Endodermal cell (in vitro differentiated cells): ENCODE measurements around the gene GYPA. TPM values are rescaled to one million over a fixed set of nuclear protein-coding genes. Genes with fewer than 3 reads are reported as not detected.
"Not testable (repeated sequence)": the region's sequence is repeated elsewhere in the genome, so short reads cannot be mapped to it uniquely, and the experiment has no call there.

Experiments
- DNase-seq: peaks from one replicate; pipeline ENCODE4 v3.0.0-alpha.2; 2017
- H3K27ac ChIP-seq: 2 replicates; pipeline ENCODE4 v1.5.1; 2013; ENCODE audit warnings: mild to moderate bottlenecking, low read depth, low read length, moderate library complexity
- H3K27me3 ChIP-seq: 2 replicates; pipeline ENCODE4 v1.6.1; 2013; ENCODE audit warnings: mild to moderate bottlenecking, low read length, moderate library complexity; ENCODE audit not compliant: insufficient read depth, control insufficient read depth, poor library complexity, severe bottlenecking
- H3K36me3 ChIP-seq: 2 replicates; pipeline ENCODE4 v1.7.0; 2013; ENCODE audit warnings: mild to moderate bottlenecking, low read length, moderate library complexity; ENCODE audit not compliant: control insufficient read depth, insufficient read depth
- H3K4me1 ChIP-seq: one replicate; pipeline ENCODE4 v1.7.0; 2013; ENCODE audit warnings: low read length; ENCODE audit not compliant: control insufficient read depth, insufficient read depth
- H3K4me3 ChIP-seq: 2 replicates; pipeline ENCODE4 v1.5.1; 2013; ENCODE audit warnings: mild to moderate bottlenecking, low read length, moderate library complexity
- H3K9ac ChIP-seq: 2 replicates; pipeline ENCODE4 v1.6.1; 2013; ENCODE audit warnings: mild to moderate bottlenecking, low read length, moderate library complexity; ENCODE audit not compliant: poor library complexity, severe bottlenecking; ENCODE audit errors: extremely low read depth
- H3K9me3 ChIP-seq: 2 replicates; pipeline ENCODE4 v1.6.1; 2013; ENCODE audit warnings: mild to moderate bottlenecking, low read length, moderate library complexity; ENCODE audit not compliant: control insufficient read depth
- H3K27ac Mint-ChIP-seq: 2 replicates; pipeline ENCODE4 v1.8.0; 2020; ENCODE audit warnings: mixed read lengths
- H3K27me3 Mint-ChIP-seq: 2 replicates; pipeline ENCODE4 v1.8.0; 2021; ENCODE audit warnings: mild to moderate bottlenecking, mixed read lengths; ENCODE audit not compliant: insufficient read depth
- H3K36me3 Mint-ChIP-seq: 2 replicates; pipeline ENCODE4 v1.8.0; 2020; ENCODE audit warnings: low read depth, mixed read lengths
- H3K4me1 Mint-ChIP-seq: 2 replicates; pipeline ENCODE4 v1.8.0; 2020; ENCODE audit warnings: mixed read lengths
- H3K4me3 Mint-ChIP-seq: 2 replicates; pipeline ENCODE4 v1.8.0; 2020; ENCODE audit warnings: mild to moderate bottlenecking, moderate library complexity, mixed read lengths
- H3K9me3 Mint-ChIP-seq: 2 replicates; pipeline ENCODE4 v1.8.0; 2020; ENCODE audit warnings: mild to moderate bottlenecking, mixed read lengths
- WGBS, 2 experiments: methylation state at CpG; one replicate each; pipeline versions ENCODE4 v1.1.5 to v1.1.7; 2013; ENCODE audit warnings: missing lambda C conversion rate in 2 of 2, mixed read lengths in 1 of 2; ENCODE audit not compliant: insufficient coverage in 1 of 2, insufficient read length in 1 of 2; 5-methylcytosine and 5-hydroxymethylcytosine counted together
- total RNA-seq, 2 donors: library from RNA; stranded (reverse); fragmentation: NEBNext Ultra II Directional in 1 of 2; extraction: Animal tissue kit (Norgen Biotek cat#: 25700) in 1 of 2; gene quantifications; 2 replicates in 1 of 2; 3 replicates in 1 of 2; pipeline ENCODE4 v1.2.1, GENCODE V29; 2021
- TF ChIP-seq, protein P1 (sequence below): fragments of 200-600 bp; sonication (generic); conservative IDR thresholded peaks from 2 replicates; pipeline ENCODE4 v1.5.0; 2021; ENCODE audit warnings: antibody characterized with exemption, mild to moderate bottlenecking

GYPA gene
- total RNA-seq, 2 donors from 2014 or later = 0.58 TPM; not detected in 1

DNA sequence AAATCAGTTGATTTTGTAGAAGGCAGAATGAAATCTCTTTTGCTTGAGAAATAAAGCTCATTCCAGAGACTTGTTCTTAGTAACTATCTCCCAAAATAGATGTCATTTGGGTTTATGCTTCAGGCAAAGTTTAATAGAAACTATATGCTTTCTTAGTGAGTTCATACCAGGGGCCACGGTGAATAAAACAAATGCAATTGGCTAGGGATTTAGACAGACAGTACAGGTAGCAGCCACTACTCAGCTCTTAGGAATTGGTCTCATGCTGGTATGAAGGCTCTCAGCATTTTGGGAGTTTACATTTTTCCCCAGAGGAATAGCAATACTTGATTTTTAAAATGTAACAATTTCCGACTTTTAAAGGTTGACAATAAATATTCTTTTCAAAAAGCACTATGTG, 27.0 kb downstream of the GYPA start:
- H3K27ac ChIP-seq = no peak overlapping the region
- TF ChIP-seq, protein P1, sequence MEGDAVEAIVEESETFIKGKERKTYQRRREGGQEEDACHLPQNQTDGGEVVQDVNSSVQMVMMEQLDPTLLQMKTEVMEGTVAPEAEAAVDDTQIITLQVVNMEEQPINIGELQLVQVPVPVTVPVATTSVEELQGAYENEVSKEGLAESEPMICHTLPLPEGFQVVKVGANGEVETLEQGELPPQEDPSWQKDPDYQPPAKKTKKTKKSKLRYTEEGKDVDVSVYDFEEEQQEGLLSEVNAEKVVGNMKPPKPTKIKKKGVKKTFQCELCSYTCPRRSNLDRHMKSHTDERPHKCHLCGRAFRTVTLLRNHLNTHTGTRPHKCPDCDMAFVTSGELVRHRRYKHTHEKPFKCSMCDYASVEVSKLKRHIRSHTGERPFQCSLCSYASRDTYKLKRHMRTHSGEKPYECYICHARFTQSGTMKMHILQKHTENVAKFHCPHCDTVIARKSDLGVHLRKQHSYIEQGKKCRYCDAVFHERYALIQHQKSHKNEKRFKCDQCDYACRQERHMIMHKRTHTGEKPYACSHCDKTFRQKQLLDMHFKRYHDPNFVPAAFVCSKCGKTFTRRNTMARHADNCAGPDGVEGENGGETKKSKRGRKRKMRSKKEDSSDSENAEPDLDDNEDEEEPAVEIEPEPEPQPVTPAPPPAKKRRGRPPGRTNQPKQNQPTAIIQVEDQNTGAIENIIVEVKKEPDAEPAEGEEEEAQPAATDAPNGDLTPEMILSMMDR = no peak

DNA sequence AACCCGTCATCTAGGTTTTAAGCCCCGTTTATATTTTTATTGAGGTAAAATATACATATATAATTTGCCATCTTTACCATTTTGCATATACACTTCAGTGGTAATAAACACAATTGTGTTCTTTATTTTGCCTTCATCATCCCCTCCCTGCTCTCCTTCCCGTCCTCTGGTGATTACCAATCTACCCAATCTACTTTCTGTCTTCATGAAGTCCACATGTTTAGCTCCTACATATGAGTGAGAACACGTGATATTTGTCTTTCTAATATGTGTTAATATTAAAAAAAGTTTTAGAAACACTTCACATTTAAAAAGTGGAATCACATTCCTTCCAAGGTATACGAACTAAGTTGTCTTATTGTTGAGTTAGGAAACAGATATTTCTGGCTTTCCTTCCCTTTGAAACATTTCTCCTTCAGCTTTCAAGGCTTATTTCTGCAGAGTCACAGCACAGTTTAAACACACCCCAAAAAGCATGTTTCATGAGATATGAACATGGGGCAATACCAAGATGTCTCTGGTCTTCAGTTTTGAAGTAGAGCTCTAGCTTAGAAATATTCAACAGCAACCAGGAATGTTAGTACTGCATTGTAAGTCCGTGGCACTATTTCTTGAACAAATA, 35.9 kb downstream of the GYPA start:
- H3K4me1 ChIP-seq = no peaks in the 10 kb centered on the region
- no peak for DNase-seq
- no peaks in the 10 kb centered on the region for H3K9me3 ChIP-seq
- H3K4me1 Mint-ChIP-seq = no peaks in the 10 kb centered on the region
- TF ChIP-seq, protein P1 = no peak
- H3K9ac ChIP-seq = no peak overlapping the region
- H3K36me3 Mint-ChIP-seq = no peaks in the 10 kb centered on the region
- no peak overlapping the region for H3K4me3 Mint-ChIP-seq
- no peak overlapping the region for H3K27ac Mint-ChIP-seq
- H3K4me3 ChIP-seq = no peak overlapping the region
- H3K27me3 ChIP-seq = no peaks in the 10 kb centered on the region
- 90 to 100% methylated on average over 2 to 4 of the region's 6 CpGs for WGBS, 2 experiments
- no peak overlapping the region for H3K27ac ChIP-seq
- no peaks in the 10 kb centered on the region for H3K36me3 ChIP-seq
- H3K27me3 Mint-ChIP-seq = no peaks in the 10 kb centered on the region
- no peaks in the 10 kb centered on the region for H3K9me3 Mint-ChIP-seq

More for the DNA sequence above, 27.0 kb downstream of the GYPA start:
- 85 to 100% methylated on average over 1 to 2 of the region's 2 CpGs for WGBS, 2 experiments
- H3K27me3 Mint-ChIP-seq = no peaks in the 10 kb centered on the region
- Histone ChIP-seq H3K27me3 (no peaks in the 10 kb centered on the region), H3K4me1 (no peaks in the 10 kb centered on the region), H3K36me3 (no peaks in the 10 kb centered on the region), H3K9me3 (no peaks in the 10 kb centered on the region), H3K4me3 (no peak overlapping the region), H3K9ac (no peak overlapping the region)
- no peaks in the 10 kb centered on the region for H3K36me3 Mint-ChIP-seq
- no peaks in the 10 kb centered on the region for H3K9me3 Mint-ChIP-seq
- H3K4me1 Mint-ChIP-seq = peaks cover 3% of the 10 kb centered on the region
- DNase-seq = no peak
- H3K27ac Mint-ChIP-seq = no peak overlapping the region
- no peak overlapping the region for H3K4me3 Mint-ChIP-seq

DNA sequence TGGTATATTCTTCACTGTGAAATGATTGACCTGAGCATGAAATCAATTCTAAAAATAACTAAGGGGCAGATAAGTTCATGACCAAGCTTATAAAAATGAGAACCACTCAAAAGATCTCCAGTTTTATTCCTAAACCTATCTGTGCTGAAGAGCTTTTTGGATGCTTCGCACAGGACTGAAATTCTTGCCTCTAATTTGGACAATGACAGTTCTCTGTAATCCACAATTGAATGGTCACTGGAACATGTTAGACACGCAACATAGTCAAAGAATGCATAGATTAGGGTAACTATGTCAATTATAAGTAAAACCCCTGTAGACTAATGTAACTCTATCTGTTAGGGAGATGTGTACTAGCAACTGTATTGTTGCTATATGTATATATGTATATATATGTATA, 42.7 kb downstream of the GYPA start:
- not testable (repeated sequence) for H3K9me3 Mint-ChIP-seq, H3K27me3 Mint-ChIP-seq, H3K27ac Mint-ChIP-seq, H3K36me3 Mint-ChIP-seq, H3K9ac ChIP-seq, H3K4me1 ChIP-seq, H3K4me1 Mint-ChIP-seq, H3K27me3 ChIP-seq, DNase-seq, H3K9me3 ChIP-seq, H3K4me3 Mint-ChIP-seq, H3K4me3 ChIP-seq, H3K36me3 ChIP-seq, H3K27ac ChIP-seq
- 93 to 100% methylated on average over 1 of the region's 2 CpGs for WGBS, 2 experiments

DNA sequence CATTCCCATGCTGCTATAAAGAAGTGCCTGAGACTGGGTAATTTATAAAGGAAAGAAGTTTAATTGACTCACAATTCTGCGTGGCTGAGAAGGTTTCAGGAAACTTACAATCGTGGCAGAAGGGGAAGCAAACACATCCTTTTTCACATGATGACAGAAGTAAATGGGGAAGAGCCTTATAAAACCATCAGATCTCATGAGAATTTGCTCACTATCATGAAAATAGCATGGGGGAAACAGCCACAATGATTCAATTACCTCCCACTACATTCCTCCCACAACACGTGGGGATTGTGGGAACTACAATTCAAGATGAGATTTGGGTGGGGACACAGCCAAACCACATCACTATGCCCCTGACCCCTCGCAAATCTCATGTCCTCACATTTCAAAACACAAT, 46.5 kb downstream of the GYPA start:
- H3K9me3 ChIP-seq, H3K36me3 Mint-ChIP-seq, H3K4me3 ChIP-seq, H3K27ac ChIP-seq, H3K36me3 ChIP-seq, H3K27ac Mint-ChIP-seq, H3K9ac ChIP-seq, H3K27me3 Mint-ChIP-seq, H3K27me3 ChIP-seq, H3K4me3 Mint-ChIP-seq, H3K4me1 ChIP-seq, H3K4me1 Mint-ChIP-seq, H3K9me3 Mint-ChIP-seq, DNase-seq: not testable (repeated sequence)
- 89% methylated on average over 3 of the region's 4 CpGs; no CpG with 5 or more reads in 1 of the 2 experiments for WGBS, 2 experiments

DNA sequence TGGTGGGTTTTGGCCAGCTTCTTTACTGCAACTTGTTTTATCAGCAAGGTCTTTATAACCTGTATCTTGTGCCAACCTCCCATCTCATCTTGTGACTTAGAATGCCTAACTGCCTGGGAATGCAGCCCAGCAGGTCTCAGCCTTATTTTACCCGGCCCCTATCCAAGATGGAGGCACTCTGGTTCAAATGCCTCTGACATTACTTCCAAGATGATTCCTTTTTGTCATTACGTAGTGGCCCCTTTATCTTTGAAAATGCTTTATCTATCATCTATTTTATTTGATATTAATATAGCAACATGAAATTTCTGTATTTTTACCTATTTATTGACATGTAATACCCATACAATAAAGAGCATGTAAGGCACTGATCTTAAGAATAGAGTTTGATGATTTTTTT, 49.3 kb downstream of the GYPA start:
- H3K4me1 Mint-ChIP-seq, H3K9ac ChIP-seq, H3K36me3 ChIP-seq, H3K36me3 Mint-ChIP-seq, H3K9me3 Mint-ChIP-seq, H3K4me3 Mint-ChIP-seq, H3K27ac ChIP-seq, H3K4me3 ChIP-seq, H3K4me1 ChIP-seq, DNase-seq, H3K27me3 Mint-ChIP-seq, H3K9me3 ChIP-seq, H3K27ac Mint-ChIP-seq, H3K27me3 ChIP-seq: not testable (repeated sequence)
- 60 to 96% methylated on average over 1 to 2 of the region's 2 CpGs for WGBS, 2 experiments
